ENCODE data around the gene TNFRSF12A.

DNA sequence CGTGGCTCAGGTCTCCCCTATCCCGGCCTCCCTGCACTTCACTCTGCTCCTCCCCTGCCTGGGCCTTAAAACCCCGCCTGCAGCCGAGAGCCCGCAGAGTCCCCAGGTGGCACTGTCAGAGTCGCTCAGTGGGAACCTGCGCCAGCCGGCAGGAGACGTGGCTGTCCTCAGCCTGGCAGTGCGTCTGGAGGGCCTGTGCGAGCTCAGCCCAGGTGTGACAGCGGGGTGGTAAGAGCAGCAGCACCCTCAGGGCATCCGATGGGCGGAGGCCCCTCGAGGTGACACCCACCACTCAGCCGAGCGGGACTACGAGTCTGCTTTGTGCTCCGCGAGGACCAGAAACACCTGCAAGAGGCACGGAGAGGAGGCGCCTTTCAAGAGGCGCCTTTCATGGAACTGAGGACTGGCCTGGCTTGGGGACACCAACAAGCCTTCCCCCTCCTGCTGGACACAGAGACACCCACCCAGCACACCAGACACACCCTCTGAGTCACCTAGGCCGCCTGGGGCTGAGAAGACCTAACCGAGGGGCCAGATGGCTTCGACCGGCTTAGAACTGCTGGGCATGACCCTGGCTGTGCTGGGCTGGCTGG, 7.2 kb upstream of the TNFRSF12A start, which contains the start of gene CLDN9:
- TF ChIP-seq POLR2AphosphoS5 (IDR thresholded peaks at IDR 0.05; ENCODE audit: low read depth, low read length) (no peak), SIN3A (IDR thresholded peaks at IDR 0.05; ENCODE audit: borderline replicate concordance, insufficient read depth, low read depth, low read length) (no peak)
- TF ChIP-seq, protein P1, sequence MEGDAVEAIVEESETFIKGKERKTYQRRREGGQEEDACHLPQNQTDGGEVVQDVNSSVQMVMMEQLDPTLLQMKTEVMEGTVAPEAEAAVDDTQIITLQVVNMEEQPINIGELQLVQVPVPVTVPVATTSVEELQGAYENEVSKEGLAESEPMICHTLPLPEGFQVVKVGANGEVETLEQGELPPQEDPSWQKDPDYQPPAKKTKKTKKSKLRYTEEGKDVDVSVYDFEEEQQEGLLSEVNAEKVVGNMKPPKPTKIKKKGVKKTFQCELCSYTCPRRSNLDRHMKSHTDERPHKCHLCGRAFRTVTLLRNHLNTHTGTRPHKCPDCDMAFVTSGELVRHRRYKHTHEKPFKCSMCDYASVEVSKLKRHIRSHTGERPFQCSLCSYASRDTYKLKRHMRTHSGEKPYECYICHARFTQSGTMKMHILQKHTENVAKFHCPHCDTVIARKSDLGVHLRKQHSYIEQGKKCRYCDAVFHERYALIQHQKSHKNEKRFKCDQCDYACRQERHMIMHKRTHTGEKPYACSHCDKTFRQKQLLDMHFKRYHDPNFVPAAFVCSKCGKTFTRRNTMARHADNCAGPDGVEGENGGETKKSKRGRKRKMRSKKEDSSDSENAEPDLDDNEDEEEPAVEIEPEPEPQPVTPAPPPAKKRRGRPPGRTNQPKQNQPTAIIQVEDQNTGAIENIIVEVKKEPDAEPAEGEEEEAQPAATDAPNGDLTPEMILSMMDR (IDR thresholded peaks at IDR 0.05), result no peak
